Muscle layer of duodenum (tissue), 2 donors: ENCODE data around the gene SLC26A11.

Experiments
- H3K27ac ChIP-seq: one replicate; pipeline ENCODE4 v1.7.0; 2013; ENCODE audit warnings: mild to moderate bottlenecking, low read length
- H3K27me3 ChIP-seq: one replicate; pipeline ENCODE4 v1.7.0; 2013; ENCODE audit warnings: low read depth, mild to moderate bottlenecking, control low read depth, low read length
- H3K36me3 ChIP-seq, 2 donors: one replicate each; pipeline ENCODE4 v1.7.0; 2013; ENCODE audit warnings: low read length in 2 of 2, control low read depth in 1 of 2, mild to moderate bottlenecking in 1 of 2; ENCODE audit not compliant: insufficient read depth in 2 of 2, control insufficient read depth in 1 of 2
- H3K4me1 ChIP-seq, 2 donors: one replicate each; pipeline ENCODE4 v1.7.0; 2013; ENCODE audit warnings: low read length in 2 of 2, mild to moderate bottlenecking in 2 of 2, control low read depth in 1 of 2, moderate library complexity in 1 of 2; ENCODE audit not compliant: insufficient read depth in 2 of 2, control insufficient read depth in 1 of 2
- H3K4me3 ChIP-seq, 2 donors: one replicate each; pipeline ENCODE4 v1.7.0; 2013; ENCODE audit warnings: low read length in 2 of 2, low read depth in 1 of 2, mild to moderate bottlenecking in 1 of 2
- H3K9me3 ChIP-seq, 2 donors: one replicate each; pipeline ENCODE4 v1.7.0; 2013; ENCODE audit warnings: low read length in 2 of 2, control low read depth in 1 of 2, mild to moderate bottlenecking in 1 of 2; ENCODE audit not compliant: control insufficient read depth in 1 of 2
- donor health status: healthy.

SLC26A11 gene

DNA sequence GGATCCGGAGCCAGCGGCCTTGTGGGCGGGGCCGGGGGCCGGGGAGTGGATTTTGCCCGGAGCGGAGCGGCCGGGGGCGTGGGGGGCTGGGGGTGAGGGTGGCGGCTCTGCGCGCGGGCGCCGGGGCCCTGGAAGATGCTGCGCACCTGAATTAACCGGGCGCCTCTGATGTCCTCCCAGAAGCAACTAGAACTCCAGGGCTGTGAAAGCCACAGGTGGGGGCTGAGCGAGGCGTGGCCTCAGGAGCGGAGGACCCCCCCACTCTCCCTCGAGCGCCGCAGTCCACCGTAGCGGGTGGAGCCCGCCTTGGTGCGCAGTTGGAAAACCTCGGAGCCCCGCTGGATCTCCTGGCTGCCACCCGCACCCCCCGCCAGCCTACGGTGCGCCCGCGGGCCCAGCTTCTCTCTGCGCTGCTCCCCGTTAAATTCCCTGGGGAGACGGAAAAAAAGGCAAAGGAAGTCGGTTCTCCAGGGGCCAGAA lies 549 bp downstream of the SLC26A11 start:
- Histone ChIP-seq H3K27me3 (no peaks in the 10 kb centered on the region), H3K27ac (no peak overlapping the region), H3K4me3 (peak overlapping the region; percentile 60 to 96), H3K36me3 (peaks cover 8 to 13% of the 10 kb centered on the region in 2 donors), H3K4me1 (peaks cover 0 to 29% of the 10 kb centered on the region in 2 donors), H3K9me3 (no peaks in the 10 kb centered on the region)

- H3K4me1 ChIP-seq: peaks cover 0 to 29% of the 10 kb centered on the region in 2 donors
- no peaks in the 10 kb centered on the region for H3K9me3 ChIP-seq
- peak overlapping the region; percentile 60 to 96 for H3K4me3 ChIP-seq
- H3K36me3 ChIP-seq: peaks cover 4 to 16% of the 10 kb centered on the region in 2 donors
- H3K27me3 ChIP-seq: no peaks in the 10 kb centered on the region
- no peak overlapping the region for H3K27ac ChIP-seq
Measured at GRCh38 chr17:80221351-80222105, 1.3 kb downstream of the SLC26A11 start.

- peaks cover 0 to 29% of the 10 kb centered on the region in 2 donors for H3K4me1 ChIP-seq
- H3K36me3 ChIP-seq: peaks cover 0 to 11% of the 10 kb centered on the region in 2 donors
- no peak overlapping the region for H3K27ac ChIP-seq
- no peaks in the 10 kb centered on the region for H3K27me3 ChIP-seq
- no peak overlapping the region for H3K4me3 ChIP-seq
- H3K9me3 ChIP-seq: no peaks in the 10 kb centered on the region
Measured at GRCh38 chr17:80222376-80223141, 2.3 kb downstream of the SLC26A11 start.

GRCh38 chr17:80223142-80223815 lies 3.1 kb downstream of the SLC26A11 start:
- peaks cover 0 to 15% of the 10 kb centered on the region in 2 donors for H3K36me3 ChIP-seq
- no peaks in the 10 kb centered on the region for H3K9me3 ChIP-seq
- no peak overlapping the region for H3K4me3 ChIP-seq
- no peak overlapping the region for H3K27ac ChIP-seq
- peaks cover 0 to 27% of the 10 kb centered on the region in 2 donors for H3K4me1 ChIP-seq
- H3K27me3 ChIP-seq: no peaks in the 10 kb centered on the region

DNA sequence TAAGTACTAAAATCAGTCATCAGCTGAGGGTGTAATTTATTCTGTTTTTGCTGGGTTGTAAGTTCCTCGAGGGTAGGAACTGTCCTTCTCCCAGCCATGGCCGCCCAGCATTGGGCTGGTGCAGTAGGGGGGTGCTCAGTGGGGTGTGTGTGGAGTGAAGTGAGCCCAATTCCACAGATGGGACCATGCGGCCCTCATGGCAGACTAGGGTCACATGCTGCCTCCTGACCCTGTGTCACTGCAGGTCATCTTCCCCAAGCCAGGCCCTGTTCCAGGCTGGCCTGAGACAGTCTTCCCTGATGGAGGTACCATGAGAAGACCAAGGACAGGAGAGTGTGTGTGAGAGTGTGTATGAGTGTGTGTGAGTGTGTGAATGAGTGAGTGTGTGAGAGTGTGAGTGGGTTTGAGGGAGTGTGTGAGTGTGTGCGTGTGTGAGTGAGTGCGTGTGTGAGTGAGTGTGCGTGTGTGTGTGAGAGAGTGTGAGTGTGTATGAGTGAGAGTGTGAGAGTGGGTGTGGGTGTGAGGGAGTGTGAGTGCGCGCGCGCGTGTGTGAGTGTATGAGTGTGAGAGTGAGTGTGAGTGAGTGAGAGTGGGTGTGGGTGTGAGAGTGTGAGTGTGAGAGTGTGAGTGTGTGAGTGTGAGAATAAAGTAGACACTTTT lies 3.7 kb downstream of the SLC26A11 start:
- Histone ChIP-seq H3K4me1 (peaks cover 0 to 22% of the 10 kb centered on the region in 2 donors), H3K27ac (no peak overlapping the region), H3K4me3 (no peak overlapping the region), H3K36me3 (peaks cover 0 to 22% of the 10 kb centered on the region in 2 donors), H3K27me3 (no peaks in the 10 kb centered on the region), H3K9me3 (no peaks in the 10 kb centered on the region)

GRCh38 chr17:80224683-80225082 lies 4.5 kb downstream of the SLC26A11 start:
- Histone ChIP-seq H3K27me3 (no peaks in the 10 kb centered on the region), H3K4me3 (no peak overlapping the region), H3K4me1 (peaks cover 0 to 15% of the 10 kb centered on the region in 2 donors), H3K9me3 (no peaks in the 10 kb centered on the region), H3K27ac (no peak overlapping the region), H3K36me3 (peaks cover 0 to 25% of the 10 kb centered on the region in 2 donors)

DNA sequence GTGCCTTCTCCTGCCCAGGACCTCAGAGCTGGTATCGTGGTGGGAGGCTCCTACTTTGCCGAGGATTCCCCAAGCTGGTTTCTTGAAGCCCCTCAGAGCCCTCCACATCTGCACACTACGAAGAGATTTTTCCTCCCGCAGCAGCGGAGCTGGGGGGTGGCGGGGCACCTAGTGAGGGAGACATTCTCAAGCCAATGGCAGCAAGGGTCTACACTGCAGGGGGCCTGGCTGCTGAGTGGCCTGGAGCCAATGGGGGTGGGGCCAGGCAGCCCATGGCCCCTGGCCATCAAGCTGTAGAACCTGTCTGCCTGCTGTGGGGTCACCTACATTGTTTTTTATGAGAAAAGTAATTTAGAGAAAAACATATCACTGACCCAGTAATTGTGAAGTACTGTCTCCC lies 5.0 kb downstream of the SLC26A11 start:
- Histone ChIP-seq H3K4me3 (no peak overlapping the region), H3K9me3 (no peaks in the 10 kb centered on the region), H3K36me3 (peaks cover 2 to 27% of the 10 kb centered on the region in 2 donors), H3K27ac (no peak overlapping the region), H3K27me3 (no peaks in the 10 kb centered on the region), H3K4me1 (peaks cover 0 to 12% of the 10 kb centered on the region in 2 donors)

DNA sequence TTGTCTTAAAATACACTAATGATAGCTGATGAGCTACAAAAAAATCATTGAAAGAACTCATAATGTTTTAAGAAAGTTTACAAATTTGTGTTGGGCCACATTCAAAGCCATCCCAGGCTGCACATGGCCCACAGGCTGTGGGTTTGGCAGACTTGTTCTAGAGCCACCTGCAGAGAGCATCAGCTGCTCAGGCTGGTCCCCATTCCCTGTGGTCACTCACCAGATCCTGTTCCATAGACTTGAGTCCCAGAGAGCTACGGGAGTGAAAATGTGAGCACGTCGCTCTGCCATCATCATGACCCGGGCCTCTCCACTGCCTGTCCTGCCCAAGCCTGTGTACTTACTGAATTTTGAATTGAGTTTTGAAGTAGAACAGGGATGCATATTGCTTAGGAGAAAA lies 6.9 kb downstream of the SLC26A11 start:
- Histone ChIP-seq H3K4me1 (no peaks in the 10 kb centered on the region), H3K27ac (no peak overlapping the region), H3K4me3 (no peak overlapping the region), H3K9me3 (peaks cover 0 to 1% of the 10 kb centered on the region in 2 donors), H3K27me3 (no peaks in the 10 kb centered on the region), H3K36me3 (peaks cover 6 to 42% of the 10 kb centered on the region in 2 donors)

GRCh38 chr17:80227666-80228065 lies 7.4 kb downstream of the SLC26A11 start:
- Histone ChIP-seq H3K4me1 (no peaks in the 10 kb centered on the region), H3K9me3 (peaks cover 0 to 6% of the 10 kb centered on the region in 2 donors)

GRCh38 chr17:80228477-80228876 lies 8.2 kb downstream of the SLC26A11 start:
- Histone ChIP-seq H3K9me3 (peaks cover 0 to 10% of the 10 kb centered on the region in 2 donors), H3K27me3 (no peaks in the 10 kb centered on the region), H3K4me3 (no peak overlapping the region), H3K4me1 (no peaks in the 10 kb centered on the region), H3K27ac (no peak overlapping the region), H3K36me3 (peaks cover 11 to 56% of the 10 kb centered on the region in 2 donors)

More at GRCh38 chr17:80227666-80228065, 7.4 kb downstream of the SLC26A11 start:
- H3K36me3 ChIP-seq: peaks cover 10 to 47% of the 10 kb centered on the region in 2 donors
- H3K4me3 ChIP-seq: no peak overlapping the region
- no peak overlapping the region for H3K27ac ChIP-seq
- no peaks in the 10 kb centered on the region for H3K27me3 ChIP-seq
